ENCODE data around the gene ANKRD39.

Gene ANKRD39

DNA sequence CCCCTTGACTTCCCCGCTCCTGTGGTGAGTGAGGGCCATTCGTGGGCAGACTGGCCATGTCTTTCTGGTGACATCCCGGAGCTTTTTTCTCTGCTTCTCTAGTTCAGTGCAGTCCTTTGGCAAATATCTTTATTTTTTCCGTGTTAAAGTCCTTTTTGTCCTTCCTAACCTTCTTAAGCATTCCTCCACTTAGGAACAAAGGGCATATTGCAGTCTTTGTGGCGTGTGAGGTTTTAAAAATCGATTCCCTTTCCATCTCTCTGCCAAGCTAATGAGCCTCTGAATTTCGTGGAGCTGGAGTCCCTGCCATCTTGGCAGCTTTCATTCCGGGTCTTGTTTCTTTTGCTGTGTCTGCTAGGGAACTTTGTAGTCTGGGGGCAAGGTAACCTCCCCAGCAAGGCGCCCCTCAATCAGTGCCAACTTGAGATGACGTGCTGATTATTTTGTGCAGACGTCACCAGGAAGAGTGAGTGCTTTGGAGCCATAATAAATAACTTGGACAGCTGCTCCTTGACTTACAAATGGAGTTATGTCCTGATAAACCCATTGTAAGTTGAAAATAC lies 36.6 kb downstream of the ANKRD39 start:
- Mint-ChIP-seq H3K27ac (no peak overlapping the region), H3K9me3 (ENCODE audit: low read depth) (no peaks in the 10 kb centered on the region), H3K4me1 (ENCODE audit: low read depth) (peaks cover 52% of the 10 kb centered on the region), H3K36me3 (peaks cover 2% of the 10 kb centered on the region), H3K27me3 (no peaks in the 10 kb centered on the region), H3K4me3 (no peak overlapping the region)

DNA sequence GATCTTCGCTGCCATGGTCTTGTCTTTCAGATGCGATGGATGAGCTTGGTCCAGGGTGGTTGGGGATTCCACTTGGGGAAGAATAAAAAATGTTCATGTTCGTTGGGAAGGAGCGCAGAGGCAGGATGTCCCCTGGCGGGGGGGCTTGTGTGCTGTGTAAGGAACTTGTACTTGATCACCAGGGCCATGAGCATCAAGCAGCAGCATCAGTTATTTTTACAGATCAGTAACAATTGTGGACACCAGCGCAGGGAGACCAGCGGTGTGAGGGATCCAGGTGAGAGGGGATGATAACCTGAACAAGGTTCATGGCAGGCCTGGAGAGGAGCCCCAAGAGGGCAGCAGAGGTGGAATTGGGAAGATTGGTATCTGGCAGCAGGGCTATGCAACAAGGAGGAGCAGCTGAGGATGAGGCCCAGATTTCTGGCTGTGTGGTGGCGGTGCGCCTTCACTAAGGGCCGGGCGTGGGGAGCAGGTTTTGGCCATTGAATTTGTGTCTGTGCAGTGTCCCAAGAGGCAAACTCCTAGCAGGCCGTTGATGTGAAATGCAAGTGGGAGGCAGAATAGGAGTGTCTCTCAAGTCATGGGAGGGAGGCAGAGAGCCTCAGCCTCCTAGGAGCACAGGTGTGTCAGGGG lies 37.8 kb downstream of the ANKRD39 start:
- Mint-ChIP-seq H3K36me3 (peaks cover 2% of the 10 kb centered on the region), H3K4me1 (ENCODE audit: low read depth) (peaks cover 57% of the 10 kb centered on the region), H3K4me3 (peak overlapping the region; percentile 87), H3K27ac (no peak overlapping the region), H3K27me3 (no peaks in the 10 kb centered on the region), H3K9me3 (ENCODE audit: low read depth) (no peaks in the 10 kb centered on the region)

DNA sequence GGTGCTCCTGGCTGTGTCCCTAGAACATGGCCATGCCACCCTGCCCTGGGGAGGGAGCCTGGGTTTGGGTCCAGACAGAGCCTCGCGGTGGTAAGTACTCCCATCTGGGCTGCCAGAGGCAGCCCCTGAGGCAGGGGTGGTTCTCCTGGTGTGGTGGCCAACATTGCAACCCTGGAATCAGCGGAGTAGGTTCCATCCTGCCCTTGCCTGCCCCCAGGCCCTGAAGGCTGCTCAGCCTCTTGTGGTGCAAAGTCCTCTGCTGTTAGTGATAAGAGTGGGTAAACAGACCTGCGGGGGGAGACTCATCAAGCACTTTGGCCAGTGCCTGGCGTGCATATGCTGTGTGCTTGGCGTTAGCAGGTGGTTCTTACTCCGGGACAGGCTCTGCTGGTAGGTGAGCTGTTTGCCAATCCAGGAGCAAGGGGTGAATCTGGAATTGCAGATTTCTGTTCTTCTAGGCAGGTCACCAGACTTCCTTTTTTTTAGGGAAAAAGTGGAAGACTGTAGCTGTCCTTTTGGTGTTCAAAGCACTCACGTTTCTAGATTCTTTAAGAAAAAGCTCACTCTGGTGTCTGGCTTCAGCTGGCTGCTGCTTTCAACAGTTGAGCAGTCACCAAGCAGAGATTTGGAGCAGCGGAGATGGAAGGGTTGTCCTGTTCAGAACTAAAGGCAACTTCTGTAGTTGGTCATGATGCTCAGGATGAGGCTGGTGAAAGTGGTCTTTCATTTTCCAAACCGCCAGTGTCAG lies 38.5 kb downstream of the ANKRD39 start:
- H3K9me3 Mint-ChIP-seq (ENCODE audit: low read depth), result no peaks in the 10 kb centered on the region
- no peak overlapping the region for H3K27ac Mint-ChIP-seq
- H3K4me1 Mint-ChIP-seq (ENCODE audit: low read depth), result peaks cover 60% of the 10 kb centered on the region
- H3K27me3 Mint-ChIP-seq, result no peaks in the 10 kb centered on the region
- peaks cover 2% of the 10 kb centered on the region for H3K36me3 Mint-ChIP-seq
- peak overlapping the region; percentile 87 for H3K4me3 Mint-ChIP-seq

DNA sequence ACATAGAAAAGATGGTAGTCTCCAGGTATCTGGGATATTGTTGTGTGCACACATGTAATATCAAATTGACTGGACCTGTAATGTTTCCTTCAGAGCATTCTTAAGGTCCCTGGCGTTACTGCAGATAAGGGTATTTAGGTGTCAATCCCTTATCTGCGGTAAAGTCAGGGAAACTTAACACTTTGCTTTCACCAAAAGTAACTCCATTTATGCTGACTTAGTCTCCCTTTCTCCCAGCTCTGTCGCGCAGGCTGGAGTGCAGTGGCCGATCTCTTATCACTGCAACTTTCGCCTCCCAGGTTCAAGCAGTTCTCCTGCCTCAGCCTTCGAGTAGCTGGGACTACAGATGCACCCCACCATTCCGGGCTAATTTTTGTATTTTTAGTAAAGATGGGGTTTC lies 39.9 kb downstream of the ANKRD39 start:
- Mint-ChIP-seq H3K27me3 (no peaks in the 10 kb centered on the region), H3K36me3 (peaks cover 2% of the 10 kb centered on the region), H3K9me3 (ENCODE audit: low read depth) (no peaks in the 10 kb centered on the region), H3K4me3 (peak overlapping the region; percentile 87), H3K27ac (peak overlapping the region; percentile 76), H3K4me1 (ENCODE audit: low read depth) (peaks cover 56% of the 10 kb centered on the region)

DNA sequence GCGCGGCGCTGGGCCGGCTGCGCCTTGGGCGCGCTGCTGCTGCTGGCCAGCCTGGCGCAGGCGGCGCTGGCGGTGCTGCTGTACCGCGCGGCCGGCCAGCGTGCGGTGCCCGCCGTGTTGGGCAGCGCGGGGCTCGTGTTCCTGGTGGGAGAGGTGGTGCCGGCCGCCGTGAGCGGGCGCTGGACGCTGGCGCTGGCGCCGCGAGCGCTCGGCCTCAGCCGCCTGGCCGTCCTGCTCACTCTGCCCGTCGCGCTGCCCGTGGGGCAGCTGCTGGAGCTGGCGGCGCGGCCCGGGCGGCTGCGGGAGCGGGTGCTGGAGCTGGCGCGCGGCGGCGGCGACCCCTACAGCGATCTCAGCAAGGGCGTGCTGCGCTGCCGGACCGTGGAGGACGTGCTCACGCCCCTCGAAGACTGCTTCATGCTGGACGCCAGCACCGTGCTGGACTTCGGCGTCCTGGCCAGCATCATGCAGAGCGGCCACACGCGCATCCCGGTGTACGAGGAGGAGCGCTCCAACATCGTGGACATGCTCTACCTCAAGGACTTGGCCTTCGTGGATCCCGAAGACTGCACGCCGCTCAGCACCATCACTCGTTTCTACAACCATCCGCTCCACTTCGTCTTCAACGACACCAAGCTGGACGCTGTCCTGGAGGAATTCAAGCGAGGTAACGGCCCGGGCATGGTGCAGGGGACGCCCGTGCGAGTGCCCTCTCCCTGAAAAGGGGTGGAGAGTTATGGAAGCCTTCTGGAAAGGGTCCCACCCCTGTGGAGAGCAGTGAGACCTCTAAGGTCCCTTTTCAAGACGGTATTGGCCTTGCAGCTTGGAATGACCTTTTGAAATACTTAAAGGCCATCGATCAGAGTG lies 40.7 kb downstream of the ANKRD39 start:
- Mint-ChIP-seq H3K27ac (peak overlapping the region; percentile 34), H3K4me3 (peak overlapping the region; percentile 87), H3K36me3 (peaks cover 2% of the 10 kb centered on the region), H3K27me3 (no peaks in the 10 kb centered on the region), H3K4me1 (ENCODE audit: low read depth) (peaks cover 53% of the 10 kb centered on the region), H3K9me3 (ENCODE audit: low read depth) (no peaks in the 10 kb centered on the region)

DNA sequence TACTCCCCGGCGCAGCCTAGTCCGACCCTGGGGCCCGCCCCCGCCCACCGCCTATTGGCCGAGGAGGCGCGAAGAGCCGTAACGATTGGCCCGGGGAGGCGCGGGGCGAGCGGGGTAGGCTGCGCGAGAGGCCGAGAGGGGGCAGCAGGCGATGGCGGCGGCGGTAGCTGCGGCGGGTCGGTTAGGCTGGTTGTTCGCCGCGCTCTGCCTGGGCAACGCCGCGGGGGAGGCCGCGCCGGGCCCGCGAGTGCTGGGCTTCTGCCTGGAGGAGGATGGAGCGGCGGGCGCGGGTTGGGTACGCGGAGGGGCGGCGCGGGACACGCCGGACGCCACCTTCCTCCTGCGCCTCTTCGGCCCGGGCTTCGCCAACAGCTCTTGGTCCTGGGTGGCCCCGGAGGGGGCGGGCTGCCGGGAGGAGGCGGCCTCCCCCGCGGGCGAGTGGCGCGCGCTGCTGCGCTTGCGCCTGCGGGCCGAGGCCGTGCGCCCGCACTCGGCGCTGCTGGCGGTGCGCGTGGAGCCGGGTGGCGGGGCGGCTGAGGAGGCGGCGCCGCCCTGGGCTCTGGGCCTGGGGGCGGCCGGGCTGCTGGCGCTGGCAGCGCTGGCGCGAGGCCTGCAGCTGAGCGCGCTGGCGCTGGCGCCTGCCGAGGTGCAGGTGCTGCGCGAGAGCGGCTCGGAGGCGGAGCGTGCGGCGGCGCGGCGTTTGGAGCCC lies 41.5 kb downstream of the ANKRD39 start, which contains the start of gene CNNM3:
TSS of gene CNNM3 (plus strand) at position 142 of the 709 bp plus-strand sequence. CDS start at position 152, 10 bp downstream.
- Mint-ChIP-seq H3K9me3 (ENCODE audit: low read depth) (no peaks in the 10 kb centered on the region), H3K4me1 (ENCODE audit: low read depth) (peaks cover 49% of the 10 kb centered on the region), H3K4me3 (peak within 1 kb of the TSS; percentile 91)

DNA sequence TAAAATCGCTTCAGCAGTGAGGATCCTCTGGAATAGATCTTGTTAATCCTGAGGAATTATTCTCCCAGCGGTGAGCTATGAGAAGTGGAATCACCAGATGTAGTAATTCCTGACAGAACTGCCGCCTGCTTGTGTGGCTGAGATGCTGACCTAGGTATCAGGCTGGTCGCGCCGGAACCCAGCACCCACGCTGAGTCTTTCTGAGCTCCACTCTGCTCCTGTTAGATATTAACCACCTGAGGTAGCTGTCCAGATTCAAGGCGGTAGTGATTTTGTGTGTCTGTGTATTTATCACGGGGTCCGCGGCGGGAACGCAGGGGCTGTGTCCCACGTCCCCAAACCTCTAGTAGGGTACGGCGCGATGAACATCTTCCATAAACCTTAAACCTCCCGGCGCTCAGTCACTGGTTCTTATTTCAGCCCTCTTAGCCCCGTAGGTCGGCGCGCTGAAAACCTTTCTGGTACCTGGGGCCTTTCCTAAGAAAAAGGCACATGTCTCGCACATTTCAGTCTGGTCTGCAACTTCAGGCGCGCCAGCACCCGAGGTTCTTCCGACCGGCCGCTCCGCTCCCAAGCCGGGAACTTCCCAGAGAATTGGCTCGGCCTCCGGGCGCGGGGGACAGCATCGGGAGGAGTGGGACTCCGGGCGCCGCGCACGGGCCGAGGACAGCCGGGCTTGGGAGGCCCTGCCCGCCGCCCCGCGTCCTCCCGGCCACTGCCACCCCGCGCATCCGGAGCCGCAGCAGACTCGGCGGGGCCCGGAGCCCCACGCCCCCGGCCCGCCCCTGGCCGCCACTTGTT lies 42.3 kb downstream of the ANKRD39 start:
- Mint-ChIP-seq H3K9me3 (ENCODE audit: low read depth) (no peaks in the 10 kb centered on the region), H3K36me3 (peaks cover 2% of the 10 kb centered on the region), H3K27ac (peak overlapping the region; percentile 77), H3K27me3 (no peaks in the 10 kb centered on the region), H3K4me3 (peak overlapping the region; percentile 91), H3K4me1 (ENCODE audit: low read depth) (peaks cover 41% of the 10 kb centered on the region)

More for the DNA sequence above, 41.5 kb downstream of the ANKRD39 start, which contains the start of gene CNNM3:
- no peaks in the 10 kb centered on the region for H3K27me3 Mint-ChIP-seq
- H3K36me3 Mint-ChIP-seq, result peaks cover 2% of the 10 kb centered on the region
- peak within 1 kb of the TSS; percentile 77 for H3K27ac Mint-ChIP-seq

DNA sequence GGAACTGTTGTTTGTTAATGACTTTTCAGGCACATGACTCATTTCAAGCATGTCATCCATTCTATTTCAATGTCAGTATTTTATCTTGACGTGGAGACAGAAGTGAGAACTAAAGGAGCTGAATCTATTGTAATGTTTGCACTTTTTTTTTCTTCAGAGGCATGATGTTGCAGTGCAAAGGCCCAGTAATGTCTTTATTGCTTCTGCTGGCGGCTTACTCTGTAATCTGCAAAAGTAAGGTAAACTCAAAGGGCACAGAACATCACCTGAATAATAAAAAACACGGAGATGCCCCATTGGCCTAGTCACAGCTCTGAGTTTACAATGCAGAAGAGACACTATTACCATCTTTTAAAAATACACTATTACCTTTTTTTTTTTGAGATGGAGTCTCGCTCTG lies 44.2 kb downstream of the ANKRD39 start:
- Mint-ChIP-seq H3K27ac (no peak overlapping the region), H3K9me3 (ENCODE audit: low read depth) (no peaks in the 10 kb centered on the region), H3K4me1 (ENCODE audit: low read depth) (peaks cover 22% of the 10 kb centered on the region), H3K27me3 (no peaks in the 10 kb centered on the region), H3K4me3 (no peak overlapping the region), H3K36me3 (peaks cover 2% of the 10 kb centered on the region)

DNA sequence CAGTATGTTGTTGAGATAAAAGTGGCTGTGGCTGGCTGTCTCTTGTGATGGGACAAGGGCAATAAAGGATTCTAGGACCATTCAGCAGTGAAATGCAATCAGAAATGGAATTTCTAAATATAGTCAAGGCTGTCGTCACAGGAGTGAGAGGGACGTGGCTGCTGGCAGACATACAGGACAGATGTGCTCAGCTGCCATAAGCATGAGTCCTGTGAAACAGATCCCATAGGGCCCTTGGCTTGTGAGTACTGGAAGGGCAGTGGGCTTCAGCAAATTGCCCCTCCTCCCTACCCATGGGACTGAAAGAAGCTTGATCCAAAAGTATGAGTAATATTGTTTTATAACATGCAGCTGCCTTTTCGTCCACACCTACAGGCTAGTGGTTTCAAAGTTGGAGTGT lies 45.9 kb downstream of the ANKRD39 start:
- Mint-ChIP-seq H3K4me1 (ENCODE audit: low read depth) (peaks cover 10% of the 10 kb centered on the region), H3K36me3 (no peaks in the 10 kb centered on the region), H3K27me3 (no peaks in the 10 kb centered on the region), H3K4me3 (no peak overlapping the region), H3K9me3 (ENCODE audit: low read depth) (no peaks in the 10 kb centered on the region), H3K27ac (no peak overlapping the region)

DNA sequence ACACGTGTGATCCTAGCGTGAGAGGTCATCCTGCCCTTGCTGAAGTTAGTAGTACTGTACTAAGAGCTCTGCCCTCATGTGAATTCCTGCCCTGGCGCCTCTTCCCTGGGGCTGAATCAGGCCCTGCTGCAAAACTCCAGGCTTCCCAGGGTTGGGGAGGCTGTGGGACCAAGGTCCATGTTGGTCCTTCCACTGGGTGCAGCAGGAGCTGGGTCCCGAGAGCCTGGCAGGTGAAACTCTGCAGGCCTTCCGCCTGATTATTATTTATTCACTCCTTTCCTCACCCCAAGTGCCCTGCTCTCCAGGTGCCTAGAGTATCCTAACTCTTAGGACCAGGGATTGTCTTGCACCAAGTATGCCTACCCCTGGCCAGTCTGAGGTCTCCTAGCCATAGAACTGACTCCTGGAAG lies 47.0 kb downstream of the ANKRD39 start:
- peaks cover 18% of the 10 kb centered on the region for H3K4me1 Mint-ChIP-seq (ENCODE audit: low read depth)

DNA sequence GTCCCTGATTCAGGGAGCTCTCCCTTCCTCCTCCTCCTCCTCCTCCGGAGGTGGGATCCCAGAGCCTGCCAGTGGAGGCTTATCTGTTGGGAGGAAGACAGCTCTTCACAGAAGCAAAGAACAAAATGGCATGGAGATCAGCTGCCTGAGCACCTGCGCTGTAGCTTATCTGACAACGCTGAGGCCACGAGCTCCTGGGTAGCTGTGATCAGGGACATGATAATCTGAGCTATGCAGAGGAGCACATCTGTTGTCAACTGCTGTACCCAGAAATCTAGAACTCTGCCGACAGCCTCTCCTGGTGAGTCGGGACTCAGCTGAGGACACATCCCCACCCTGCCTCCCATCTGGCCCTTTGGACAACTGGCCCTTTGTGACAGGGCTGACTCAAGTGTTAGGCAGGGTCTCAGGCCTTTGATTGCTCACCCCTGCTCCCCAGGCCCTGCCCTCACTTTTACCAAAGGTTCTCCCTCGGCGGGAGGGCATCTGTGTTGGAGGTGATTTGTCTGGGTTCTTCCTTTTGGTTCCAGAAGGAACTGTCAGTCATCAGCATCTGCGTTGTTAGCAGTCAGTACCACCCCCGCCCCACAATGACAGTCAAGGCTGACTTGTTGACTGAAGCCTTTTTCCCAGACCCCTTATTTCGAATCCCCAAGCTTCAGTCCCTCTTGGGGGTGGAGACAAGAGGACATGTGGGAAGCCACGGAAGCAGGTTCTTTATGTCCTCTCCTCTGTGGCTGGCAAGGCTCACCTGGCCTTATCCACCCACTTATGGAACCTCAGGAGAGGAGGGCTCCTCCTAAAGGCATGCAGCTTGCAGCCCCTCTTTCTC lies 47.6 kb downstream of the ANKRD39 start:
- no peak overlapping the region for H3K27ac Mint-ChIP-seq
- H3K9me3 Mint-ChIP-seq (ENCODE audit: low read depth), result no peaks in the 10 kb centered on the region

More for the DNA sequence above, 47.0 kb downstream of the ANKRD39 start:
- H3K27me3 Mint-ChIP-seq, result no peaks in the 10 kb centered on the region
- H3K27ac Mint-ChIP-seq, result no peak overlapping the region
- H3K36me3 Mint-ChIP-seq, result no peaks in the 10 kb centered on the region
- H3K9me3 Mint-ChIP-seq (ENCODE audit: low read depth), result no peaks in the 10 kb centered on the region
- H3K4me3 Mint-ChIP-seq, result no peak overlapping the region

DNA sequence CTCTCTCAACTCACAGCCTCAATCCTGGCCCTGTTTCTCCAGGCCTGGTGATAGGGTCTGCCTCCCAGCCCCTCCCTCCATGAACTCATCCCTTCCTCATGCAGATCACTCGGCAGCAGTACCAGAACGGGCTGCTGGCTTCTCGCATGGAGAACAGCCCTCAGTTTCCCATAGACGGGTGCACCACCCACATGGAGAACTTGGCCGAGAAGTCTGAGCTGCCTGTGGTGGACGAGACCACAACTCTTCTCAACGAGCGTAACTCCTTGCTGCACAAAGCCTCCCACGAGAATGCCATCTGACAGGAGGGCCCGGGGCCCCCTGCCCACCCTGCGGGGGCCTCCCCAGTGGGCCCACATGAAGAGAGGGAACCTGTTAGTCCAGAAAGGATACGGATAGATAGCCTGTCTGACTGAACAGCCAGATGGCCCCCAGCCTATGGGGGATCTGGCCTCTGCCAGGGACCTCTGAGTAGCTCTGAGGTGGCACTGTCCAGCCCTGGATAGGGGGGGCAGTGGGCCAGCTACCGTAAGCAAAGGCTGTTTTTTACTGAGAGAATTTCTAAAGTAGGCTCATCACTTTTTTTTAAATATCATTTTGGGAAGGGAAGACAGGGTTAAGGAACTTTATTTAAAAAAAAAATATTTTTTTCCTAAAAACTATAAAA lies 48.5 kb downstream of the ANKRD39 start:
- Mint-ChIP-seq H3K9me3 (ENCODE audit: low read depth) (no peaks in the 10 kb centered on the region), H3K36me3 (no peaks in the 10 kb centered on the region), H3K4me1 (ENCODE audit: low read depth) (peaks cover 10% of the 10 kb centered on the region), H3K27me3 (no peaks in the 10 kb centered on the region), H3K4me3 (no peak overlapping the region), H3K27ac (no peak overlapping the region)

More for the DNA sequence above, 47.6 kb downstream of the ANKRD39 start:
- H3K4me3 Mint-ChIP-seq, result no peak overlapping the region
- H3K4me1 Mint-ChIP-seq (ENCODE audit: low read depth), result peaks cover 14% of the 10 kb centered on the region
- no peaks in the 10 kb centered on the region for H3K36me3 Mint-ChIP-seq
- no peaks in the 10 kb centered on the region for H3K27me3 Mint-ChIP-seq

All from activated naive CD8-positive, alpha-beta T cell (primary cell).